ENCODE data around the gene CAPZB. TPM values are rescaled to one million over a fixed set of nuclear protein-coding genes. Genes with fewer than 3 reads are reported as not detected.

Gene CAPZB
- total RNA-seq, 1 experiment from 2014 or later, result 348 TPM

DNA sequence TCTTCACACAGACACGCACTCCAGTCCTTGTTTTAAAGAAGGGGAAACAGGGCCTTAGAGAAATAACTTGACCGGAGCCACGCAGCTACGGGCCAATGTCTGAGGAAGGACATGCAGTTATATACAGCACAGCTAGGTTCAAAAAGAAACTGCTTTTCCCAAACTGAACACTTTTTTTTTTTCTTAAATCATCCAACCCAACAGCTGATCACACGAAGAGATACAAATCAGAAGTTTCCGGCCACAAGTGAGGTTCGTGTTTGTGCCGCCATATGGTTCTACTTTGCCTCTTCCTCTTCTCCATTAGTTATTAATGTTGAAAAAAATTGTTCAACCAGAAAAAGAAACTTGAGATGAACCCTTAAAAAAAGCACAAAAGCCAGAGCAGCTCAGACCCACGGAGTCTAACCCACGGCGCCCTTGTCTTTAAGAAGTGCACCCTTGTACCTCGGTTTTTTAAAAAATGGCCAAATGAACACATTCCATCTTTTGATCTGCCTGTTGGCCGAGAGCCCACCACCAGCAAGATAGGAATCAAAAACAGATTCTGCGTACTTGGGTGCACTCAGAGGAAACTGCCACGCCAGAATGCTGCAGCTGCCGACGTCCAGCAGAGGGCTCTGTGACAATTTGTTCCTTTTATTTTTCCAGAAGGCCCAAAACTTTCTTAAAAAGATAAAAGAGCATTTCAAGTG, 94.3 kb downstream of the CAPZB start:
- H3T11ph ChIP-seq (ENCODE audit: low read length), result no peak overlapping the region
- H3K4me2 ChIP-seq (ENCODE audit: insufficient read depth, insufficient read length, low read length), result no peak overlapping the region
- no peak overlapping the region for H3K4ac ChIP-seq (ENCODE audit: low read depth, low read length)
- H2AK5ac ChIP-seq (ENCODE audit: insufficient read length, low read length), result no peak overlapping the region
- H4K8ac ChIP-seq (replicated peaks; ENCODE audit: insufficient read length, low read depth, low read length), result no peak overlapping the region
- H3K23me2 ChIP-seq (ENCODE audit: insufficient read length, low read depth, low read length, poor library complexity, severe bottlenecking), result no peaks in the 10 kb centered on the region
- no CpG with 5 or more reads among the region's 17 CpGs for WGBS (ENCODE audit: extremely low coverage, insufficient read length, low lambda C conversion rate)
- no peak overlapping the region for H3K23ac ChIP-seq (ENCODE audit: insufficient read length, low read depth, low read length)
- no peak overlapping the region for H2BK12ac ChIP-seq (ENCODE audit: insufficient read length, low read depth, low read length)
- H3K79me2 ChIP-seq (ENCODE audit: insufficient read depth, low read length), result peaks cover 18% of the 10 kb centered on the region
- no peak overlapping the region for H4K91ac ChIP-seq (ENCODE audit: insufficient read length, low read depth, low read length)
- H3K14ac ChIP-seq (ENCODE audit: insufficient read depth, low read length), result no peak overlapping the region
- H3K9ac ChIP-seq (ENCODE audit: extremely low read depth, insufficient read length, low read length), result no peak overlapping the region
- Mint-ChIP-seq H3K27me3 (ENCODE audit: low read depth) (no peaks in the 10 kb centered on the region), H3K36me3 (ENCODE audit: insufficient read depth in 1 of 3, low read depth in 3 of 3) (peaks cover 0 to 8% (median 1%) of the 10 kb centered on the region in 3 experiments; a peak in 3 of 7 replicates), H3K27ac (peak overlapping the region in 2 of 3 experiments; percentile 55 to 91; a peak in 2 of 7 replicates), H3K9me3 (no peaks in the 10 kb centered on the region), H3K4me1 (peaks cover 14 to 29% of the 10 kb centered on the region in 2 experiments), H3K4me3 (peak overlapping the region in 1 of 2 experiments; percentile 25; a peak in 1 of 5 replicates)
- H4K5ac ChIP-seq (ENCODE audit: insufficient read length, low read depth, low read length), result no peak overlapping the region
- peaks cover 16% of the 10 kb centered on the region for H3K79me1 ChIP-seq (ENCODE audit: insufficient read depth, low read depth, low read length, poor library complexity, severe bottlenecking)
- no peak overlapping the region for H2BK15ac ChIP-seq (ENCODE audit: low read depth, low read length)
- no peak overlapping the region for H2BK5ac ChIP-seq (ENCODE audit: insufficient read length, low read length)
- H2BK20ac ChIP-seq (ENCODE audit: low read depth, low read length, poor library complexity, severe bottlenecking), result no peak overlapping the region
- H3K9me3 ChIP-seq (ENCODE audit: control insufficient read depth, low read depth, low read length), result no peaks in the 10 kb centered on the region
- no peak overlapping the region for H2BK120ac ChIP-seq (ENCODE audit: low read depth, low read length, poor library complexity, severe bottlenecking)
- peaks cover 3% of the 10 kb centered on the region for H4K20me1 ChIP-seq (ENCODE audit: control insufficient read depth, insufficient read depth, insufficient read length)
- TF ChIP-seq, protein P1, sequence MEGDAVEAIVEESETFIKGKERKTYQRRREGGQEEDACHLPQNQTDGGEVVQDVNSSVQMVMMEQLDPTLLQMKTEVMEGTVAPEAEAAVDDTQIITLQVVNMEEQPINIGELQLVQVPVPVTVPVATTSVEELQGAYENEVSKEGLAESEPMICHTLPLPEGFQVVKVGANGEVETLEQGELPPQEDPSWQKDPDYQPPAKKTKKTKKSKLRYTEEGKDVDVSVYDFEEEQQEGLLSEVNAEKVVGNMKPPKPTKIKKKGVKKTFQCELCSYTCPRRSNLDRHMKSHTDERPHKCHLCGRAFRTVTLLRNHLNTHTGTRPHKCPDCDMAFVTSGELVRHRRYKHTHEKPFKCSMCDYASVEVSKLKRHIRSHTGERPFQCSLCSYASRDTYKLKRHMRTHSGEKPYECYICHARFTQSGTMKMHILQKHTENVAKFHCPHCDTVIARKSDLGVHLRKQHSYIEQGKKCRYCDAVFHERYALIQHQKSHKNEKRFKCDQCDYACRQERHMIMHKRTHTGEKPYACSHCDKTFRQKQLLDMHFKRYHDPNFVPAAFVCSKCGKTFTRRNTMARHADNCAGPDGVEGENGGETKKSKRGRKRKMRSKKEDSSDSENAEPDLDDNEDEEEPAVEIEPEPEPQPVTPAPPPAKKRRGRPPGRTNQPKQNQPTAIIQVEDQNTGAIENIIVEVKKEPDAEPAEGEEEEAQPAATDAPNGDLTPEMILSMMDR (conservative IDR thresholded peaks at IDR 0.05), result peak; percentile 80
- no peak overlapping the region for H3K18ac ChIP-seq (ENCODE audit: insufficient read length, low read depth, low read length)
- H3K4me1 ChIP-seq (ENCODE audit: insufficient read depth, low read length), result no peaks in the 10 kb centered on the region
- no peaks in the 10 kb centered on the region for H3K27me3 ChIP-seq (ENCODE audit: insufficient read depth, low read length)
- no peak overlapping the region for H3K27ac ChIP-seq (ENCODE audit: insufficient read length, low read depth, low read length)
- no peak for DNase-seq
- no peak overlapping the region for H3K56ac ChIP-seq (ENCODE audit: insufficient read length, low read depth, low read length)
- no peak overlapping the region for H2AFZ ChIP-seq (ENCODE audit: low read length)

Data from H9 (cell line).